ENCODE measurements around the gene ECHDC3. TPM values are rescaled to one million over a fixed set of nuclear protein-coding genes. Genes with fewer than 3 reads are reported as not detected.

ECHDC3 gene
- total RNA-seq, 3 donors from 2014 or later (not counting 1 experiment from before 2014, with no cell fraction given): 0.38 to 4.8 TPM; not detected in 1

- intact Hi-C loops (cut with micrococcal nuclease): no loop called here
- Histone ChIP-seq H3K4me1 (ENCODE audit: control insufficient read depth, insufficient read depth, low read length) (peaks cover 6% of the 10 kb centered on the region), H3K4me3 (ENCODE audit: low read length) (no peak overlapping the region), H3K36me3 (ENCODE audit: control insufficient read depth, insufficient read depth, low read length) (no peaks in the 10 kb centered on the region), H3K27ac (ENCODE audit: low read length) (no peak overlapping the region), H3K27me3 (ENCODE audit: control insufficient read depth, insufficient read depth, low read length) (no peaks in the 10 kb centered on the region), H3K9me3 (ENCODE audit: control insufficient read depth, insufficient read depth, low read length) (peaks cover 3% of the 10 kb centered on the region)
- peaks cover 0 to 9% of the 10 kb centered on the region in 2 donors for H3K27me3 Mint-ChIP-seq (ENCODE audit: low read depth in 2 of 2)
- DNase-seq: no peak
- 79% methylated on average over 13 of the region's 13 CpGs for WGBS (ENCODE audit: insufficient coverage)
- no peaks in the 10 kb centered on the region for H3K4me1 Mint-ChIP-seq
- no peak overlapping the region for H3K27ac Mint-ChIP-seq
- no peaks in the 10 kb centered on the region for H3K36me3 Mint-ChIP-seq
- no peaks in the 10 kb centered on the region for H3K9me3 Mint-ChIP-seq
- TF ChIP-seq, protein P1, sequence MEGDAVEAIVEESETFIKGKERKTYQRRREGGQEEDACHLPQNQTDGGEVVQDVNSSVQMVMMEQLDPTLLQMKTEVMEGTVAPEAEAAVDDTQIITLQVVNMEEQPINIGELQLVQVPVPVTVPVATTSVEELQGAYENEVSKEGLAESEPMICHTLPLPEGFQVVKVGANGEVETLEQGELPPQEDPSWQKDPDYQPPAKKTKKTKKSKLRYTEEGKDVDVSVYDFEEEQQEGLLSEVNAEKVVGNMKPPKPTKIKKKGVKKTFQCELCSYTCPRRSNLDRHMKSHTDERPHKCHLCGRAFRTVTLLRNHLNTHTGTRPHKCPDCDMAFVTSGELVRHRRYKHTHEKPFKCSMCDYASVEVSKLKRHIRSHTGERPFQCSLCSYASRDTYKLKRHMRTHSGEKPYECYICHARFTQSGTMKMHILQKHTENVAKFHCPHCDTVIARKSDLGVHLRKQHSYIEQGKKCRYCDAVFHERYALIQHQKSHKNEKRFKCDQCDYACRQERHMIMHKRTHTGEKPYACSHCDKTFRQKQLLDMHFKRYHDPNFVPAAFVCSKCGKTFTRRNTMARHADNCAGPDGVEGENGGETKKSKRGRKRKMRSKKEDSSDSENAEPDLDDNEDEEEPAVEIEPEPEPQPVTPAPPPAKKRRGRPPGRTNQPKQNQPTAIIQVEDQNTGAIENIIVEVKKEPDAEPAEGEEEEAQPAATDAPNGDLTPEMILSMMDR (IDR thresholded peaks at IDR 0.05): no peak
- H3K4me3 Mint-ChIP-seq: no peak overlapping the region
- ATAC-seq: no peak
These were observed 22.5 kb upstream of the ECHDC3 start for GRCh38 chr10:11719496-11720259.

- DNase-seq: no peak
- no peaks in the 10 kb centered on the region for H3K27me3 ChIP-seq (ENCODE audit: control insufficient read depth, insufficient read depth, low read length)
- TF ChIP-seq, protein P1 (IDR thresholded peaks at IDR 0.05): no peak
- peaks cover 3% of the 10 kb centered on the region for H3K9me3 ChIP-seq (ENCODE audit: control insufficient read depth, insufficient read depth, low read length)
- H3K36me3 ChIP-seq (ENCODE audit: control insufficient read depth, insufficient read depth, low read length): no peaks in the 10 kb centered on the region
- peaks cover 6% of the 10 kb centered on the region for H3K4me1 ChIP-seq (ENCODE audit: control insufficient read depth, insufficient read depth, low read length)
- WGBS (ENCODE audit: insufficient coverage): 79% methylated on average over 11 of the region's 11 CpGs
- Mint-ChIP-seq H3K4me3 (no peak overlapping the region), H3K36me3 (no peaks in the 10 kb centered on the region), H3K9me3 (no peaks in the 10 kb centered on the region), H3K4me1 (peaks cover 4% of the 10 kb centered on the region in 2 donors), H3K27ac (no peak overlapping the region), H3K27me3 (ENCODE audit: low read depth in 2 of 2) (peaks cover 3 to 12% of the 10 kb centered on the region in 2 donors)
- no peak overlapping the region for H3K27ac ChIP-seq (ENCODE audit: low read length)
- H3K4me3 ChIP-seq (ENCODE audit: low read length): no peak overlapping the region
- no peak for ATAC-seq
- intact Hi-C loops (cut with micrococcal nuclease): no loop called here
These were observed 21.9 kb upstream of the ECHDC3 start for GRCh38 chr10:11720260-11720741.

DNA sequence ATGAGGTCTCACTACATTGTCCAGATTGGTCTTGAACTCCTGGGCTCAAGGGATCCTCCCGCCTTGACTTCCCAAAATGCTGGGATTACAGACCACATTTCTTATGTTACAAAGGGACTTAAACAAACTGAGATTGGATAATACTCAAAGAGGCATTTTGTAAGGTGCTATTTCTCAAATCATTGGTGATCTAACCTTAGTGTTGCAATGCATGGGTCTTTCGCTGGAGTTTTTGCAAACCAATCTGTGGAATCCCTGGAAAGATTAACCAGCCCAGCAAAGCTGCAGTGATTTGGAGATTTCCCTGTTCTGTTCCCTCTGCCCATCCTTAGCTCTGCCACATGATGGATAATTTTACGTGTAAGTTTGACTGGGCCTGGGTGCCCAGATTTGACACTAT is 20.4 kb upstream of the ECHDC3 start:
- Histone ChIP-seq H3K4me3 (ENCODE audit: low read length) (no peak overlapping the region), H3K27ac (ENCODE audit: low read length) (no peak overlapping the region), H3K36me3 (ENCODE audit: control insufficient read depth, insufficient read depth, low read length) (no peaks in the 10 kb centered on the region), H3K27me3 (ENCODE audit: control insufficient read depth, insufficient read depth, low read length) (no peaks in the 10 kb centered on the region), H3K9me3 (ENCODE audit: control insufficient read depth, insufficient read depth, low read length) (peaks cover under 1% of the 10 kb centered on the region), H3K4me1 (ENCODE audit: control insufficient read depth, insufficient read depth, low read length) (peaks cover 6% of the 10 kb centered on the region)
- no peak overlapping the region for H3K4me3 Mint-ChIP-seq
- TF ChIP-seq, protein P1 (IDR thresholded peaks at IDR 0.05): no peak
- H3K9me3 Mint-ChIP-seq: no peaks in the 10 kb centered on the region
- intact Hi-C loops (cut with micrococcal nuclease): no loop called here
- H3K27ac Mint-ChIP-seq: no peak overlapping the region
- H3K36me3 Mint-ChIP-seq: no peaks in the 10 kb centered on the region
- peaks cover 7 to 12% of the 10 kb centered on the region in 2 donors for H3K27me3 Mint-ChIP-seq (ENCODE audit: low read depth in 2 of 2)
- DNase-seq (no peak), ATAC-seq (no peak)
- WGBS (ENCODE audit: insufficient coverage): 96% methylated on average over 3 of the region's 3 CpGs
- peaks cover 5 to 6% of the 10 kb centered on the region in 2 donors for H3K4me1 Mint-ChIP-seq

Data from natural killer cell (primary cell).